Measurements from ENCODE around the gene MB21D2. TPM values are rescaled to one million over a fixed set of nuclear protein-coding genes. Genes with fewer than 3 reads are reported as not detected.

Gene MB21D2
- total RNA-seq, 1 donor from 2014 or later, result 15.1 TPM

GRCh38 chr3:192857260-192857661, 60.4 kb downstream of the MB21D2 start:
- Histone ChIP-seq H2AFZ (replicated peaks) (no peak overlapping the region), H4K20me1 (ENCODE audit: low read depth) (no peaks in the 10 kb centered on the region), H3K4me1 (no peaks in the 10 kb centered on the region), H3K36me3 (no peaks in the 10 kb centered on the region), H3K9ac (no peak overlapping the region), H3K4me3 (no peak overlapping the region), H3F3A (ENCODE audit: low read depth) (no peaks in the 10 kb centered on the region), H3K79me2 (ENCODE audit: low read depth) (peaks cover 9% of the 10 kb centered on the region), H3K27ac (no peak overlapping the region), H3K4me2 (no peak overlapping the region), H3K27me3 (no peaks in the 10 kb centered on the region), H3K9me3 (ENCODE audit: low read depth) (no peaks in the 10 kb centered on the region)
- TF ChIP-seq EZH2phosphoT487 (IDR thresholded peaks at IDR 0.05) (no peak), EZH2 (IDR thresholded peaks at IDR 0.05) (no peak), CTCF (IDR thresholded peaks at IDR 0.05) (no peak)
- peaks cover 10% of the 10 kb centered on the region for H3K9me3 Mint-ChIP-seq
- no peak for DNase-seq (ENCODE audit: low spot score)
- no peaks in the 10 kb centered on the region for H3K36me3 Mint-ChIP-seq
- H3K4me1 Mint-ChIP-seq, result no peaks in the 10 kb centered on the region
- no peak overlapping the region for H3K4me3 Mint-ChIP-seq
- H3K27me3 Mint-ChIP-seq (ENCODE audit: insufficient read depth, low read depth), result no peaks in the 10 kb centered on the region
- H3K27ac Mint-ChIP-seq, result no peak overlapping the region

GRCh38 chr3:192855434-192855833, 62.2 kb downstream of the MB21D2 start:
- H3K27ac ChIP-seq, result no peak overlapping the region
- H3K27me3 ChIP-seq, result no peaks in the 10 kb centered on the region
- H2AFZ ChIP-seq (replicated peaks), result no peak overlapping the region
- H3K9me3 Mint-ChIP-seq, result peaks cover 10% of the 10 kb centered on the region
- H3K4me2 ChIP-seq, result no peak overlapping the region
- peaks cover under 1% of the 10 kb centered on the region for H3K27me3 Mint-ChIP-seq (ENCODE audit: insufficient read depth, low read depth)
- H3K4me3 Mint-ChIP-seq, result no peak overlapping the region
- H3K4me3 ChIP-seq, result no peak overlapping the region
- no peaks in the 10 kb centered on the region for H3K4me1 Mint-ChIP-seq
- no peaks in the 10 kb centered on the region for H4K20me1 ChIP-seq (ENCODE audit: low read depth)
- H3K36me3 Mint-ChIP-seq, result no peaks in the 10 kb centered on the region
- H3K4me1 ChIP-seq, result no peaks in the 10 kb centered on the region
- peaks cover 8% of the 10 kb centered on the region for H3K79me2 ChIP-seq (ENCODE audit: low read depth)
- H3K36me3 ChIP-seq, result no peaks in the 10 kb centered on the region
- DNase-seq (ENCODE audit: low spot score), result no peak
- H3F3A ChIP-seq (ENCODE audit: low read depth), result no peaks in the 10 kb centered on the region
- H3K9me3 ChIP-seq (ENCODE audit: low read depth), result no peaks in the 10 kb centered on the region
- H3K27ac Mint-ChIP-seq, result no peak overlapping the region
- no peak for TF ChIP-seq CTCF (IDR thresholded peaks at IDR 0.05)
- TF ChIP-seq EZH2 (IDR thresholded peaks at IDR 0.05), result no peak
- no peak for TF ChIP-seq EZH2phosphoT487 (IDR thresholded peaks at IDR 0.05)
- no peak overlapping the region for H3K9ac ChIP-seq

- Histone ChIP-seq H3K9me3 (ENCODE audit: low read depth) (no peaks in the 10 kb centered on the region), H3K9ac (no peak overlapping the region), H3F3A (ENCODE audit: low read depth) (no peaks in the 10 kb centered on the region), H3K27me3 (no peaks in the 10 kb centered on the region), H2AFZ (replicated peaks) (no peak overlapping the region), H3K4me1 (no peaks in the 10 kb centered on the region), H3K4me3 (no peak overlapping the region), H3K27ac (no peak overlapping the region), H3K4me2 (no peak overlapping the region), H4K20me1 (ENCODE audit: low read depth) (no peaks in the 10 kb centered on the region), H3K36me3 (no peaks in the 10 kb centered on the region), H3K79me2 (ENCODE audit: low read depth) (peaks cover 13% of the 10 kb centered on the region)
- TF ChIP-seq EZH2 (IDR thresholded peaks at IDR 0.05) (no peak), EZH2phosphoT487 (IDR thresholded peaks at IDR 0.05) (no peak), CTCF (IDR thresholded peaks at IDR 0.05) (no peak)
- H3K27me3 Mint-ChIP-seq (ENCODE audit: insufficient read depth, low read depth), result peaks cover 2% of the 10 kb centered on the region
- no peak overlapping the region for H3K27ac Mint-ChIP-seq
- no peak overlapping the region for H3K4me3 Mint-ChIP-seq
- peaks cover 10% of the 10 kb centered on the region for H3K9me3 Mint-ChIP-seq
- H3K36me3 Mint-ChIP-seq, result no peaks in the 10 kb centered on the region
- no peak for DNase-seq (ENCODE audit: low spot score)
- peaks cover 3% of the 10 kb centered on the region for H3K4me1 Mint-ChIP-seq
These were observed 65.8 kb downstream of the MB21D2 start for GRCh38 chr3:192851821-192852372.
